ENCODE data around the gene AGPAT3. TPM values are rescaled to one million over a fixed set of nuclear protein-coding genes. Genes with fewer than 3 reads are reported as not detected.

Gene AGPAT3
- total RNA-seq, 2 donors from 2014 or later, result 31.3 to 53.5 TPM

DNA sequence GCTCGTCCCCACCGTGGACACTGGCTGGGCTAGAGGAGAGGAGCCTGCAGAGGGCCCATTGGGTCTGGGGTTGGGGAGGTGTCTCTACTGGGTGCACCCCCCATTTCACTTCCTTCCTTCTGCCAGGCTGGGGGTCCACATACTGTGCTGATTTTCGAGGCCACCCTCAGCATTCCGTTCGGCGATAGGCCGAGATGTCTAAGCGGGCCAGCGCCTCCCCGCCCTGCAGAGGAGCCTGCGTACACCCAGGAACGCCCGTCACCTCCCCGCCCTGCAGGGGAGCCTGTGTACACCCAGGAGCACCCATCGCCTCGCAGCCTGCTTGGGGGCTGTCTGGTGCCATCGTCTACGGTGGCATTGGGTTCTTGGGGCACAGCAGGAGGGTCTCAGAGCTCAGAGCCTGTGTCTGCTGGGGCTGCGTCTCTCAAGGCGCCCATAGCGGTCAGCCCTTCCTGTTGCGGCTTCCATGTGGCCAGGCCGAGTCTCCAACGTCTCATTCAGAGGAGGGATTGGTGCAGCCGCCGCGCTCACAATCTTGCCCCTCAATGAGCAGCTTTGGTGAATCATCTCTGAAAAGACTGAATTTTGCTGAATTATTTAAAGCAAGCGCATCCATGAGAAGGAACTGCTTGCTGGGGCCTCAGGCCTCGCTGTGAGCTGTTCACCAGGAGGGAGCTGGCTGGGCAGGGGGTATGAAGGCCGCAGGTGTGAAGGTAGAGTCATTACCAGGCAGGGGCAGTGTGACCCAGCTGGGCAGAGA, 30.7 kb upstream of the AGPAT3 start:
- no peak for TF ChIP-seq POLR2AphosphoS5 (IDR thresholded peaks at IDR 0.05)
- TF ChIP-seq POLR2A (IDR thresholded peaks at IDR 0.05), result no peak
- TF ChIP-seq, protein P1, sequence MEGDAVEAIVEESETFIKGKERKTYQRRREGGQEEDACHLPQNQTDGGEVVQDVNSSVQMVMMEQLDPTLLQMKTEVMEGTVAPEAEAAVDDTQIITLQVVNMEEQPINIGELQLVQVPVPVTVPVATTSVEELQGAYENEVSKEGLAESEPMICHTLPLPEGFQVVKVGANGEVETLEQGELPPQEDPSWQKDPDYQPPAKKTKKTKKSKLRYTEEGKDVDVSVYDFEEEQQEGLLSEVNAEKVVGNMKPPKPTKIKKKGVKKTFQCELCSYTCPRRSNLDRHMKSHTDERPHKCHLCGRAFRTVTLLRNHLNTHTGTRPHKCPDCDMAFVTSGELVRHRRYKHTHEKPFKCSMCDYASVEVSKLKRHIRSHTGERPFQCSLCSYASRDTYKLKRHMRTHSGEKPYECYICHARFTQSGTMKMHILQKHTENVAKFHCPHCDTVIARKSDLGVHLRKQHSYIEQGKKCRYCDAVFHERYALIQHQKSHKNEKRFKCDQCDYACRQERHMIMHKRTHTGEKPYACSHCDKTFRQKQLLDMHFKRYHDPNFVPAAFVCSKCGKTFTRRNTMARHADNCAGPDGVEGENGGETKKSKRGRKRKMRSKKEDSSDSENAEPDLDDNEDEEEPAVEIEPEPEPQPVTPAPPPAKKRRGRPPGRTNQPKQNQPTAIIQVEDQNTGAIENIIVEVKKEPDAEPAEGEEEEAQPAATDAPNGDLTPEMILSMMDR (IDR thresholded peaks at IDR 0.05), result no peak
- H3K27ac ChIP-seq, result no peak overlapping the region
- no peak overlapping the region for H3K4me3 ChIP-seq
- H3K36me3 ChIP-seq, result no peaks in the 10 kb centered on the region
- H3K9me3 ChIP-seq, result no peaks in the 10 kb centered on the region
- intact Hi-C loops (cut with DNase I), result no loop called here
- 91% methylated on average over 30 of the region's 30 CpGs for WGBS
- no peaks in the 10 kb centered on the region for H3K27me3 ChIP-seq (replicated peaks; ENCODE audit: insufficient read depth)
- no peak for DNase-seq (ENCODE audit: low spot score)
- no peaks in the 10 kb centered on the region for H3K4me1 ChIP-seq (replicated peaks)

DNA sequence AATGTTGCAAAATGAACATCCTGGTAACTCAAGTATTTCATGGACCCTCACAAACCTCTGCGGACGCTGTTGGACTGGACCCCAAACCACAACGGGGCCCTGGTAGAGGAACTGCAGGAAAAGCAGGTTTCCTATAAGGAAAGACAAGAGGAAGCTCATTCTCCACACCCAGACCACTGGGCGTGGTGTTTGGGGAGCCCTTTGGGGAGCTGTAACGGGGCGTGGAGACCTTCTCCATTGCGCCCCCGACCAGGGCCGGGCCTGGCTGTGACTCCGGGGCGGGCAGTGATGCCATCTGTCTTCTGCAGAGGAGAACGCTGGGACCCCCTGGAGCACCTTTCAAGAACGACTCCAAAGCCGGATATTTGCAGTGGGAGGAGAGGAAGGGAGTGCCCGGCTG, 30.0 kb upstream of the AGPAT3 start:
- H3K4me3 ChIP-seq, result no peak overlapping the region
- 62% methylated on average over 15 of the region's 15 CpGs for WGBS
- TF ChIP-seq POLR2A (IDR thresholded peaks at IDR 0.05), result no peak
- no peak for TF ChIP-seq POLR2AphosphoS5 (IDR thresholded peaks at IDR 0.05)
- no peaks in the 10 kb centered on the region for H3K27me3 ChIP-seq (replicated peaks; ENCODE audit: insufficient read depth)
- H3K4me1 ChIP-seq (replicated peaks), result no peaks in the 10 kb centered on the region
- no peak overlapping the region for H3K27ac ChIP-seq
- intact Hi-C loops (cut with DNase I), result no loop called here
- no peaks in the 10 kb centered on the region for H3K36me3 ChIP-seq
- no peaks in the 10 kb centered on the region for H3K9me3 ChIP-seq
- no peak for DNase-seq (ENCODE audit: low spot score)

DNA sequence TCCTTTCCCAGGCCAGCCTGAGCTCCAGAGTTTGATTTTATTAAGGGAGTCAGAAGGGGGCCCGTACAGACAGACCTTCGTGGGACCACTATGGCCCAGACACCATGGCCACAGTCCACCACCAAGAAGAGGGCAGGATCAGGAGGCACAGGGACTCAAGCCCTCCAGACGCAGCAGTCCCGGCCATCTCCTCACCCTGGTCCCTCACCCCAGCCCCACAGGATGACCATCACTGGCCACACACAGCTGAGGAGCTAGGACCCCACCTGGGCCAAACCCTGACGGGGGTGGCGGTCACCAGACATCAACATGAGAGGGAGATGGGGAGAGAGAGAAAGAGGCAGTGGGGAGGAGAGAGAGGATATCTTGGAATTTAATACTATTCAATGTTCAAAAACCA, 29.2 kb upstream of the AGPAT3 start:
- WGBS, result 95% methylated on average over 6 of the region's 6 CpGs
- intact Hi-C loops (cut with DNase I), result no loop called here
- TF ChIP-seq POLR2AphosphoS5 (IDR thresholded peaks at IDR 0.05) (no peak), POLR2A (IDR thresholded peaks at IDR 0.05) (no peak)
- TF ChIP-seq, protein P1 (IDR thresholded peaks at IDR 0.05), result no peak

DNA sequence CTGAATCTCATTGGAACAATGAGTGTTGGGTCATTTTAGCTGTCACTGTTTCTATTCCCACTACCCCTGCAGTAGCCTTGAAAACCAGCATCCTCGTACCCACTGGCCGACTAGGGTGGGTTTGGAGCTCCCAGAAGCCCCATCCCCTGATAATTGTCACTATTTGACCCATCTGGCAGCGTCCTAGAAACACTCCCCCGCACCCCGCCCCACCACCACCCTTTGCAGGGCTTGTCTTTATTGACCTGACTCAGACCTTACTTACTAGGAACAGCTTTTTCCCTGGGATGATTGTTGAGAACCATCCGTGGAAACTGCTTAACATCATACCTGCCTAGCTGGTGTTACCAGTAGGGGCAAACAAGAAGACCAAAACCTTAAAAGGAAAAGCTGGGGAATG, 28.4 kb upstream of the AGPAT3 start:
- TF ChIP-seq POLR2A (IDR thresholded peaks at IDR 0.05), result no peak
- TF ChIP-seq, protein P1 (IDR thresholded peaks at IDR 0.05), result no peak
- no peak for TF ChIP-seq POLR2AphosphoS5 (IDR thresholded peaks at IDR 0.05)
- Histone ChIP-seq H3K36me3 (no peaks in the 10 kb centered on the region), H3K4me3 (no peak overlapping the region), H3K9me3 (no peaks in the 10 kb centered on the region), H3K4me1 (replicated peaks) (no peaks in the 10 kb centered on the region), H3K27ac (no peak overlapping the region), H3K27me3 (replicated peaks; ENCODE audit: insufficient read depth) (no peaks in the 10 kb centered on the region)
- DNase-seq (ENCODE audit: low spot score), result no peak
- intact Hi-C loops (cut with DNase I), result no loop called here
- WGBS, result 83% methylated on average over 6 of the region's 6 CpGs

More for the DNA sequence above, 29.2 kb upstream of the AGPAT3 start:
- Histone ChIP-seq H3K36me3 (no peaks in the 10 kb centered on the region), H3K27me3 (replicated peaks; ENCODE audit: insufficient read depth) (no peaks in the 10 kb centered on the region), H3K27ac (no peak overlapping the region), H3K4me1 (replicated peaks) (no peaks in the 10 kb centered on the region), H3K4me3 (no peak overlapping the region), H3K9me3 (no peaks in the 10 kb centered on the region)
- DNase-seq (ENCODE audit: low spot score), result no peak

DNA sequence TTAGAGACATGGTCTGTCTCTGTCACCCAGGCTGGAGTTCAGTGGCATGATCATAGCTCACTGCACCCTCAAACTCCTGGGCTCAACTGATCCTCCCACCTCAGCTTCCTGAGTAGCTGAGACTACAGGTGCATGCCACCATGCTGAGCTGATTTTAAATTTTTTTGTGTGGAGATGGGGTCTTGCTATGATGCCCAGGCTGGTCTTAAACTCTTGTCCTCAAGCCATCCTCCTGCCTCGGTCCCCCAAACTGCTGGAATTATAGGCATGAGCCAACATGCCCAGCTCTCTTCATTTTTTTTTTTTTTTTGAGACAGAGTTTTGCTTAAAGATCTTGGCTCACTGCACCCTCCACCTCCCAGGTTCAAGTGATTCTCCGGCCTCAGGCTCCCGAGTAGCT, 24.8 kb upstream of the AGPAT3 start:
- no peak for DNase-seq (ENCODE audit: low spot score)
- WGBS, result 88% methylated on average over 3 of the region's 3 CpGs
- no peaks in the 10 kb centered on the region for H3K4me1 ChIP-seq (replicated peaks)
- no peaks in the 10 kb centered on the region for H3K27me3 ChIP-seq (replicated peaks; ENCODE audit: insufficient read depth)
- H3K36me3 ChIP-seq, result no peaks in the 10 kb centered on the region
- H3K4me3 ChIP-seq, result no peak overlapping the region
- H3K9me3 ChIP-seq, result no peaks in the 10 kb centered on the region
- intact Hi-C loops (cut with DNase I), result no loop called here
- TF ChIP-seq, protein P1 (IDR thresholded peaks at IDR 0.05), result no peak
- TF ChIP-seq POLR2AphosphoS5 (IDR thresholded peaks at IDR 0.05), result no peak
- TF ChIP-seq POLR2A (IDR thresholded peaks at IDR 0.05), result no peak
- H3K27ac ChIP-seq, result no peak overlapping the region

Data from prostate gland (tissue), 2 donors.